ENCODE measurements around the gene COL13A1. TPM values are rescaled to one million over a fixed set of nuclear protein-coding genes. Genes with fewer than 3 reads are reported as not detected.

The COL13A1 gene
- total RNA-seq, 1 donor from 2014 or later, result 0.86 TPM

- Histone ChIP-seq H3K79me2 (ENCODE audit: insufficient read depth, low read length) (no peaks in the 10 kb centered on the region), H3K4me3 (ENCODE audit: insufficient read depth, low read depth, low read length) (no peak overlapping the region), H3K9me3 (ENCODE audit: insufficient read depth, low read depth, low read length) (no peaks in the 10 kb centered on the region), H4K20me1 (ENCODE audit: insufficient read depth, low read length) (no peaks in the 10 kb centered on the region), H3K27ac (ENCODE audit: low read depth, low read length) (no peak overlapping the region), H3K9ac (ENCODE audit: low read length) (no peak overlapping the region), H3K4me1 (ENCODE audit: insufficient read depth, low read length) (peaks cover 2% of the 10 kb centered on the region), H3K36me3 (ENCODE audit: insufficient read depth, low read length) (peaks cover 2% of the 10 kb centered on the region), H2AFZ (ENCODE audit: low read depth, low read length) (no peak overlapping the region), H3K4me2 (ENCODE audit: low read length) (no peak overlapping the region), H3K27me3 (ENCODE audit: insufficient read depth, low read length) (no peaks in the 10 kb centered on the region)
- peaks cover 4% of the 10 kb centered on the region for H3K36me3 Mint-ChIP-seq (ENCODE audit: low read depth, unreplicated experiment)
- H3K27ac Mint-ChIP-seq (ENCODE audit: unreplicated experiment), result no peak overlapping the region
- no peak overlapping the region for H3K4me3 Mint-ChIP-seq (ENCODE audit: unreplicated experiment)
- no peaks in the 10 kb centered on the region for H3K9me3 Mint-ChIP-seq (ENCODE audit: unreplicated experiment)
- peak; percentile 20 for FAIRE-seq
- H3K27me3 Mint-ChIP-seq (ENCODE audit: low read depth, unreplicated experiment), result peaks cover 61% of the 10 kb centered on the region
- TF ChIP-seq EZH2 (IDR thresholded peaks at IDR 0.05; ENCODE audit: insufficient read depth, low read length), result no peak
- TF ChIP-seq, protein P1, sequence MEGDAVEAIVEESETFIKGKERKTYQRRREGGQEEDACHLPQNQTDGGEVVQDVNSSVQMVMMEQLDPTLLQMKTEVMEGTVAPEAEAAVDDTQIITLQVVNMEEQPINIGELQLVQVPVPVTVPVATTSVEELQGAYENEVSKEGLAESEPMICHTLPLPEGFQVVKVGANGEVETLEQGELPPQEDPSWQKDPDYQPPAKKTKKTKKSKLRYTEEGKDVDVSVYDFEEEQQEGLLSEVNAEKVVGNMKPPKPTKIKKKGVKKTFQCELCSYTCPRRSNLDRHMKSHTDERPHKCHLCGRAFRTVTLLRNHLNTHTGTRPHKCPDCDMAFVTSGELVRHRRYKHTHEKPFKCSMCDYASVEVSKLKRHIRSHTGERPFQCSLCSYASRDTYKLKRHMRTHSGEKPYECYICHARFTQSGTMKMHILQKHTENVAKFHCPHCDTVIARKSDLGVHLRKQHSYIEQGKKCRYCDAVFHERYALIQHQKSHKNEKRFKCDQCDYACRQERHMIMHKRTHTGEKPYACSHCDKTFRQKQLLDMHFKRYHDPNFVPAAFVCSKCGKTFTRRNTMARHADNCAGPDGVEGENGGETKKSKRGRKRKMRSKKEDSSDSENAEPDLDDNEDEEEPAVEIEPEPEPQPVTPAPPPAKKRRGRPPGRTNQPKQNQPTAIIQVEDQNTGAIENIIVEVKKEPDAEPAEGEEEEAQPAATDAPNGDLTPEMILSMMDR (IDR thresholded peaks at IDR 0.05; ENCODE audit: insufficient read depth, low read depth, low read length), result peak; percentile 43
- no peaks in the 10 kb centered on the region for H3K4me1 Mint-ChIP-seq (ENCODE audit: low read depth, unreplicated experiment)
- no peak for DNase-seq (ENCODE audit: low read depth)
Measured at GRCh38 chr10:69885379-69886013, 83.8 kb downstream of the COL13A1 start.

DNA sequence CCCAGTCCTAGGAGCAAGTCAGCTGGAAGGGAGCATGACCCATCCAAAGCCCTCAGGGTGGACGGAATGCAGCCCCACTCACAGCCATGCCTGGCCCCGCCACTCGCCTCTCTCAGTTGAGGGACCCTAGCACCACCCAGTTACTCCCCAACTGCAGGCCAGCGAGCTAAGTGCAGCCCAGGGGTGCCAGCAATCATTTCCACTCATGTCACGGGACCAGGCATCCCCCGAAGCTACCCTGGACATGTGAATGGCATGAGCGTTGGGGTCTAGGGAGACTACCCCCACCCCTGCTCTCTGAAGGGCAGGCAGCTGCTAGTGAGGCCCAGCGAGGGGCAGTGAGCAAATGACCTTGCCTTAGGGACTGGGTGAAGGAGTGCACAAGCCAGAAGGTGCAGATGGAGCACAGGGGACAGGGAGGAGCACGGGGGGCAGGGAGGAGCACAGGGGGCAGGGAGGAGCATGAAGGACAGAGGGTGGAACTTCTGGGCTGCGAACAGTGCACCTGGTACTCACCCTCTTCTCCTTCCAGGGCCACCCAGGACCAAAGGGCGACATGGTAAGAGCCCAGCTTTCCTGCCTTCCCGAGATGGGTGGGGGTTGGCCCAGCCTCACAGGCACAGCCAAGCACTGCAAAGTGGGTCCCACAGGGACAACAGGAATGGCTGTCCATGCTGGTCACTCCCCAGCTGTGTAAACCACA, 87.3 kb downstream of the COL13A1 start:
- no peak for DNase-seq (ENCODE audit: low read depth)
- no peak overlapping the region for H3K4me3 Mint-ChIP-seq (ENCODE audit: unreplicated experiment)
- H3K4me1 ChIP-seq (ENCODE audit: insufficient read depth, low read length), result no peaks in the 10 kb centered on the region
- H3K27me3 ChIP-seq (ENCODE audit: insufficient read depth, low read length), result no peaks in the 10 kb centered on the region
- H3K36me3 ChIP-seq (ENCODE audit: insufficient read depth, low read length), result peaks cover 2% of the 10 kb centered on the region
- H4K20me1 ChIP-seq (ENCODE audit: insufficient read depth, low read length), result no peaks in the 10 kb centered on the region
- no peak for TF ChIP-seq EZH2 (IDR thresholded peaks at IDR 0.05; ENCODE audit: insufficient read depth, low read length)
- TF ChIP-seq, protein P1 (IDR thresholded peaks at IDR 0.05; ENCODE audit: insufficient read depth, low read depth, low read length), result no peak
- H3K4me3 ChIP-seq (ENCODE audit: insufficient read depth, low read depth, low read length), result no peak overlapping the region
- H3K79me2 ChIP-seq (ENCODE audit: insufficient read depth, low read length), result no peaks in the 10 kb centered on the region
- no peak overlapping the region for H3K27ac ChIP-seq (ENCODE audit: low read depth, low read length)
- no peak overlapping the region for H3K4me2 ChIP-seq (ENCODE audit: low read length)
- H3K27ac Mint-ChIP-seq (ENCODE audit: unreplicated experiment), result no peak overlapping the region
- H3K27me3 Mint-ChIP-seq (ENCODE audit: low read depth, unreplicated experiment), result peaks cover 49% of the 10 kb centered on the region
- no peak for FAIRE-seq
- no peak overlapping the region for H2AFZ ChIP-seq (ENCODE audit: low read depth, low read length)
- no peaks in the 10 kb centered on the region for H3K36me3 Mint-ChIP-seq (ENCODE audit: low read depth, unreplicated experiment)
- peaks cover 2% of the 10 kb centered on the region for H3K9me3 Mint-ChIP-seq (ENCODE audit: unreplicated experiment)
- no peaks in the 10 kb centered on the region for H3K4me1 Mint-ChIP-seq (ENCODE audit: low read depth, unreplicated experiment)
- H3K9me3 ChIP-seq (ENCODE audit: insufficient read depth, low read depth, low read length), result no peaks in the 10 kb centered on the region
- no peak overlapping the region for H3K9ac ChIP-seq (ENCODE audit: low read length)

All from astrocyte (in vitro differentiated cells and primary cell).